HCT116 (cell line): ENCODE measurements around the gene LDB2. TPM values are rescaled to one million over a fixed set of nuclear protein-coding genes. Genes with fewer than 3 reads are reported as not detected.

ENCODE experiments used
- ATAC-seq: fragments of 200-7000 bp; cut with Tn5 transposase; 2 replicates; pipeline ENCODE4 v1.9.1; 2020; ENCODE audit warnings: mild to moderate bottlenecking, moderate library complexity
- BruUV-seq: library from RNA; stranded (reverse); fragments of 400-500 nt; replicated peaks from 2 replicates; lab custom pipeline; 2021; lab: Mats Ljungman, UMichigan
- CTCF ChIA-PET: fragments of 300-600 bp; sonication (Branson Sonifier 250); formaldehyde crosslinking; loops from one replicate; lab custom pipeline; 2021; ENCODE audit warnings: antibody characterized with exemption; lab: Charles Lee
- POLR2A ChIA-PET: fragments of 300-600, 350-600 bp; sonication (Branson Sonifier 250); formaldehyde crosslinking; loops from one replicate; lab custom pipeline; 2021; ENCODE audit warnings: antibody characterized with exemption; lab: Charles Lee
- RAD21 ChIA-PET, 2 experiments: fragments of 300-600 bp; sonication (Branson Sonifier 250); formaldehyde crosslinking; loops; one replicate each; lab custom pipeline; 2023; ENCODE audit warnings: low total read pairs in 2 of 2; ENCODE audit not compliant: uncharacterized antibody in 2 of 2, unreplicated experiment in 2 of 2, low non-redundant PET in 1 of 2; lab: Charles Lee
- DNase-seq: peaks from one replicate; pipeline ENCODE4 v3.0.0-alpha.2; 2010; ENCODE audit warnings: low read depth, low spot score
- H2AFZ ChIP-seq: fragments of 200-600 bp; shearing (Covaris generic), sonication (generic); 2 replicates; pipeline ENCODE4 v1.6.1; 2017; ENCODE audit warnings: low read depth, mixed run types, mixed read lengths, antibody characterized with exemption, low read length; ENCODE audit not compliant: poor library complexity, severe bottlenecking
- H3K27ac ChIP-seq: 2 replicates; pipeline ENCODE4 v1.5.1; 2012; ENCODE audit warnings: low read depth, low read length
- H3K27me3 ChIP-seq: fragments of 200-600 bp; sonication (generic); 2 replicates; pipeline ENCODE4 v1.6.1; 2016; ENCODE audit warnings: mixed run types, low read length, mixed read lengths; ENCODE audit not compliant: insufficient read depth
- H3K36me3 ChIP-seq, 2 experiments: fragments of 200-500 bp in 1 of 2; fragments of 200-600 bp in 1 of 2; sonication (Bioruptor generic) in 1 of 2; sonication (generic) in 1 of 2; 2 replicates each; pipeline versions ENCODE4 v1.5.1 to v1.6.1; 2014 to 2016; ENCODE audit warnings: low read length in 2 of 2, inconsistent platforms in 1 of 2, mixed read lengths in 1 of 2, mixed run types in 1 of 2; ENCODE audit not compliant: insufficient read depth in 2 of 2, control insufficient read depth in 1 of 2
- H3K4me1 ChIP-seq, 2 experiments: fragments of 200-600 bp in 1 of 2; sonication (generic) in 1 of 2; 2 replicates each; pipeline versions ENCODE4 v1.5.1 to v1.6.1; 2012 to 2017; ENCODE audit warnings: low read length in 2 of 2, inconsistent platforms in 1 of 2, mild to moderate bottlenecking in 1 of 2, mixed read lengths in 1 of 2, mixed run types in 1 of 2, moderate library complexity in 1 of 2; ENCODE audit not compliant: insufficient read depth in 2 of 2, control insufficient read depth in 1 of 2
- H3K4me2 ChIP-seq: fragments of 200-600 bp; sonication (generic); 2 replicates; pipeline ENCODE4 v1.6.1; 2017; ENCODE audit warnings: mixed run types, low read length, mixed read lengths
- H3K4me3 ChIP-seq, 2 experiments: fragments of 200-600 bp in 1 of 2; sonication (generic) in 1 of 2; replicated peaks in 1 of 2; 2 replicates each; pipeline ENCODE4 v1.5.1; 2011 to 2016; ENCODE audit warnings: low read length in 2 of 2, control low read depth in 1 of 2, low read depth in 1 of 2, mild to moderate bottlenecking in 1 of 2, mixed read lengths in 1 of 2, mixed run types in 1 of 2
- H3K79me2 ChIP-seq: fragments of 200-600 bp; sonication (generic); 2 replicates; pipeline ENCODE4 v1.6.1; 2017; ENCODE audit warnings: mild to moderate bottlenecking, mixed run types, low read length, moderate library complexity, mixed read lengths; ENCODE audit not compliant: insufficient read depth
- H3K9ac ChIP-seq: fragments of 200-600 bp; sonication (generic); 2 replicates; pipeline ENCODE4 v1.6.1; 2016; ENCODE audit warnings: low read length, mixed read lengths
- H3K9me2 ChIP-seq: fragments of 200-600 bp; sonication (generic), shearing (Covaris generic); 2 replicates; pipeline ENCODE4 v1.6.1; 2017; ENCODE audit warnings: mixed run types, mild to moderate bottlenecking, moderate library complexity; ENCODE audit not compliant: insufficient read depth
- H3K9me3 ChIP-seq, 2 experiments: fragments of 200-500 bp in 1 of 2; fragments of 200-600 bp in 1 of 2; sonication (Bioruptor generic) in 1 of 2; sonication (generic) in 1 of 2; 2 replicates each; pipeline ENCODE4 v1.6.1; 2014 to 2017; ENCODE audit warnings: low read length in 2 of 2, mixed read lengths in 2 of 2, inconsistent platforms in 1 of 2, low read depth in 1 of 2, mild to moderate bottlenecking in 1 of 2, mixed run types in 1 of 2, moderate library complexity in 1 of 2; ENCODE audit not compliant: control insufficient read depth in 1 of 2, insufficient read depth in 1 of 2
- H4K20me1 ChIP-seq: fragments of 200-600 bp; sonication (generic), shearing (Covaris generic); 2 replicates; pipeline ENCODE4 v1.6.1; 2017; ENCODE audit warnings: mixed run types, mild to moderate bottlenecking, moderate library complexity; ENCODE audit not compliant: insufficient read depth
- CEBPB ChIP-seq: IDR thresholded peaks from 2 replicates; pipeline ENCODE4 v1.6.1; 2012; ENCODE audit warnings: low read depth
- EGR1 ChIP-seq: IDR thresholded peaks from 2 replicates; pipeline ENCODE4 v1.6.1; 2012; ENCODE audit warnings: low read depth
- ELF1 ChIP-seq: IDR thresholded peaks from 2 replicates; pipeline ENCODE4 v1.6.1; 2012; ENCODE audit warnings: low read depth, borderline replicate concordance
- EZH2 ChIP-seq: fragments of 200-600 bp; sonication (generic); IDR thresholded peaks from 2 replicates; pipeline ENCODE4 v1.6.1; 2017; ENCODE audit warnings: antibody characterized with exemption, mixed run types
- EZH2phosphoT487 ChIP-seq: fragments of 200-600 bp; IDR thresholded peaks from 2 replicates; pipeline ENCODE4 v1.6.1; 2018; ENCODE audit warnings: antibody characterized with exemption, borderline replicate concordance
- FOSL1 ChIP-seq: IDR thresholded peaks from 2 replicates; pipeline ENCODE4 v1.6.1; 2012; ENCODE audit warnings: low read depth
- POLR2A ChIP-seq: IDR thresholded peaks from 2 replicates; pipeline ENCODE4 v1.7.0; 2011; ENCODE audit warnings: borderline replicate concordance; ENCODE audit not compliant: insufficient read depth, insufficient read length; ENCODE audit errors: extremely low read depth
- POLR2AphosphoS5 ChIP-seq: IDR thresholded peaks from 2 replicates; pipeline ENCODE4 v1.6.1; 2011; ENCODE audit warnings: mild to moderate bottlenecking, low read depth, low read length, moderate library complexity
- RAD21 ChIP-seq: IDR thresholded peaks from 2 replicates; pipeline ENCODE4 v1.6.1; 2012; ENCODE audit warnings: low read depth, mild to moderate bottlenecking
- SP1 ChIP-seq: IDR thresholded peaks from 2 replicates; pipeline ENCODE4 v1.6.1; 2012; ENCODE audit warnings: low read depth
- SRF ChIP-seq: IDR thresholded peaks from 2 replicates; pipeline ENCODE4 v1.6.1; 2012; ENCODE audit warnings: low read depth
- TCF7L2 ChIP-seq: IDR thresholded peaks from 2 replicates; pipeline ENCODE4 v1.7.0; 2011; ENCODE audit warnings: borderline replicate concordance, inconsistent platforms; ENCODE audit not compliant: insufficient read depth, insufficient read length; ENCODE audit errors: extremely low read depth
- YY1 ChIP-seq: IDR thresholded peaks from 2 replicates; pipeline ENCODE4 v1.6.1; 2011; ENCODE audit warnings: low read length, low read depth, moderate library complexity, mild to moderate bottlenecking; ENCODE audit not compliant: insufficient replicate concordance; ENCODE audit errors: extremely low read depth
- ZBTB33 ChIP-seq: IDR thresholded peaks from 2 replicates; pipeline ENCODE4 v1.6.1; 2011; ENCODE audit warnings: mild to moderate bottlenecking, low read length, moderate library complexity; ENCODE audit not compliant: insufficient replicate concordance; ENCODE audit errors: extremely low read depth
- ZFX ChIP-seq: fragments of 450-650 bp; IDR thresholded peaks from 2 replicates; pipeline ENCODE4 v1.6.1; 2017
- ZNF274 ChIP-seq: fragments of 200-500 bp; sonication (Bioruptor generic); IDR thresholded peaks from 2 replicates; pipeline ENCODE4 v1.6.1; 2014; ENCODE audit warnings: mild to moderate bottlenecking, low read depth, low read length, inconsistent platforms
- intact Hi-C: fragments of 100-400 bp; cut with micrococcal nuclease; formaldehyde crosslinking; loops from 2 replicates; pipeline ENCODE4 v1.10.0; 2022
- total RNA-seq: library from RNA; stranded (reverse); gene quantifications from one replicate; pipeline ENCODE4 v1.2.1, GENCODE V29; 2021; ENCODE audit not compliant: unreplicated experiment
- TF ChIP-seq, protein P1 (sequence below), 3 experiments: fragments of 200-600 bp in 1 of 3; sonication (generic) in 1 of 3; IDR thresholded peaks in 2 of 3; conservative IDR thresholded peaks in 1 of 3; 2 replicates each; pipeline ENCODE4 v1.5.1; 2012 to 2017; ENCODE audit warnings: low read depth in 2 of 3, low read length in 2 of 3, antibody characterized with exemption in 1 of 3, borderline replicate concordance in 1 of 3, control low read depth in 1 of 3, mild to moderate bottlenecking in 1 of 3, mixed read lengths in 1 of 3, mixed run types in 1 of 3, moderate library complexity in 1 of 3; ENCODE audit not compliant: insufficient read depth in 1 of 3
- TF ChIP-seq, protein P2 (sequence below): IDR thresholded peaks from 2 replicates; pipeline ENCODE4 v1.6.1; 2012
- TF ChIP-seq, protein P3 (sequence below): IDR thresholded peaks from 2 replicates; pipeline ENCODE4 v1.6.1; 2012
- TF ChIP-seq, protein P4 (sequence below): IDR thresholded peaks from 2 replicates; pipeline ENCODE4 v1.6.1; 2012; ENCODE audit warnings: low read depth

LDB2 gene
- total RNA-seq, 1 experiment from 2014 or later: 0.12 TPM

GRCh38 chr4:16767251-16767650 lies 131.2 kb downstream of the LDB2 start:
- H3K4me3 ChIP-seq: no peak overlapping the region
- DNase-seq: no peak
- H4K20me1 ChIP-seq: no peaks in the 10 kb centered on the region
- peaks cover 2% of the 10 kb centered on the region; the same call in 1 of the 2 replicates for H3K27me3 ChIP-seq
- no peak overlapping the region for H2AFZ ChIP-seq
- H3K4me2 ChIP-seq: no peak overlapping the region
- ATAC-seq: no peak
- H3K9ac ChIP-seq: no peak overlapping the region
- ChIA-PET CTCF (no interaction called here), POLR2A (no interaction called here), RAD21 (no interaction called here)
- no peaks in the 10 kb centered on the region for H3K79me2 ChIP-seq
- TF ChIP-seq ZNF274 (no peak), TCF7L2 (no peak), EGR1 (no peak), ZFX (no peak), YY1 (no peak), CEBPB (no peak), FOSL1 (no peak), RAD21 (no peak), POLR2A (no peak), SRF (no peak), ELF1 (no peak), EZH2phosphoT487 (no peak), ZBTB33 (no peak), EZH2 (no peak), SP1 (no peak), POLR2AphosphoS5 (no peak)
- TF ChIP-seq, protein P1, sequence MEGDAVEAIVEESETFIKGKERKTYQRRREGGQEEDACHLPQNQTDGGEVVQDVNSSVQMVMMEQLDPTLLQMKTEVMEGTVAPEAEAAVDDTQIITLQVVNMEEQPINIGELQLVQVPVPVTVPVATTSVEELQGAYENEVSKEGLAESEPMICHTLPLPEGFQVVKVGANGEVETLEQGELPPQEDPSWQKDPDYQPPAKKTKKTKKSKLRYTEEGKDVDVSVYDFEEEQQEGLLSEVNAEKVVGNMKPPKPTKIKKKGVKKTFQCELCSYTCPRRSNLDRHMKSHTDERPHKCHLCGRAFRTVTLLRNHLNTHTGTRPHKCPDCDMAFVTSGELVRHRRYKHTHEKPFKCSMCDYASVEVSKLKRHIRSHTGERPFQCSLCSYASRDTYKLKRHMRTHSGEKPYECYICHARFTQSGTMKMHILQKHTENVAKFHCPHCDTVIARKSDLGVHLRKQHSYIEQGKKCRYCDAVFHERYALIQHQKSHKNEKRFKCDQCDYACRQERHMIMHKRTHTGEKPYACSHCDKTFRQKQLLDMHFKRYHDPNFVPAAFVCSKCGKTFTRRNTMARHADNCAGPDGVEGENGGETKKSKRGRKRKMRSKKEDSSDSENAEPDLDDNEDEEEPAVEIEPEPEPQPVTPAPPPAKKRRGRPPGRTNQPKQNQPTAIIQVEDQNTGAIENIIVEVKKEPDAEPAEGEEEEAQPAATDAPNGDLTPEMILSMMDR (IDR thresholded peaks at IDR 0.05 in 2 of 3, conservative IDR thresholded peaks at IDR 0.05 in 1 of 3; ENCODE audit: borderline replicate concordance in 1 of 3, insufficient read depth in 1 of 3, low read depth in 2 of 3, low read length in 2 of 3): no peak
- TF ChIP-seq, protein P2, sequence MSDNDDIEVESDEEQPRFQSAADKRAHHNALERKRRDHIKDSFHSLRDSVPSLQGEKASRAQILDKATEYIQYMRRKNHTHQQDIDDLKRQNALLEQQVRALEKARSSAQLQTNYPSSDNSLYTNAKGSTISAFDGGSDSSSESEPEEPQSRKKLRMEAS: no peak
- TF ChIP-seq, protein P3, sequence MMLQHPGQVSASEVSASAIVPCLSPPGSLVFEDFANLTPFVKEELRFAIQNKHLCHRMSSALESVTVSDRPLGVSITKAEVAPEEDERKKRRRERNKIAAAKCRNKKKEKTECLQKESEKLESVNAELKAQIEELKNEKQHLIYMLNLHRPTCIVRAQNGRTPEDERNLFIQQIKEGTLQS: no peak
- TF ChIP-seq, protein P4, sequence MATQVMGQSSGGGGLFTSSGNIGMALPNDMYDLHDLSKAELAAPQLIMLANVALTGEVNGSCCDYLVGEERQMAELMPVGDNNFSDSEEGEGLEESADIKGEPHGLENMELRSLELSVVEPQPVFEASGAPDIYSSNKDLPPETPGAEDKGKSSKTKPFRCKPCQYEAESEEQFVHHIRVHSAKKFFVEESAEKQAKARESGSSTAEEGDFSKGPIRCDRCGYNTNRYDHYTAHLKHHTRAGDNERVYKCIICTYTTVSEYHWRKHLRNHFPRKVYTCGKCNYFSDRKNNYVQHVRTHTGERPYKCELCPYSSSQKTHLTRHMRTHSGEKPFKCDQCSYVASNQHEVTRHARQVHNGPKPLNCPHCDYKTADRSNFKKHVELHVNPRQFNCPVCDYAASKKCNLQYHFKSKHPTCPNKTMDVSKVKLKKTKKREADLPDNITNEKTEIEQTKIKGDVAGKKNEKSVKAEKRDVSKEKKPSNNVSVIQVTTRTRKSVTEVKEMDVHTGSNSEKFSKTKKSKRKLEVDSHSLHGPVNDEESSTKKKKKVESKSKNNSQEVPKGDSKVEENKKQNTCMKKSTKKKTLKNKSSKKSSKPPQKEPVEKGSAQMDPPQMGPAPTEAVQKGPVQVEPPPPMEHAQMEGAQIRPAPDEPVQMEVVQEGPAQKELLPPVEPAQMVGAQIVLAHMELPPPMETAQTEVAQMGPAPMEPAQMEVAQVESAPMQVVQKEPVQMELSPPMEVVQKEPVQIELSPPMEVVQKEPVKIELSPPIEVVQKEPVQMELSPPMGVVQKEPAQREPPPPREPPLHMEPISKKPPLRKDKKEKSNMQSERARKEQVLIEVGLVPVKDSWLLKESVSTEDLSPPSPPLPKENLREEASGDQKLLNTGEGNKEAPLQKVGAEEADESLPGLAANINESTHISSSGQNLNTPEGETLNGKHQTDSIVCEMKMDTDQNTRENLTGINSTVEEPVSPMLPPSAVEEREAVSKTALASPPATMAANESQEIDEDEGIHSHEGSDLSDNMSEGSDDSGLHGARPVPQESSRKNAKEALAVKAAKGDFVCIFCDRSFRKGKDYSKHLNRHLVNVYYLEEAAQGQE: no peak
- H3K9me3 ChIP-seq: no peaks in the 10 kb centered on the region
- H3K4me1 ChIP-seq: no peaks in the 10 kb centered on the region
- intact Hi-C loops: no loop called here
- BruUV-seq: no TSS peak
- H3K36me3 ChIP-seq: no peaks in the 10 kb centered on the region
- H3K27ac ChIP-seq: no peak overlapping the region
- no peaks in the 10 kb centered on the region for H3K9me2 ChIP-seq
